HepG2 (cell line): ENCODE data around the gene KCNG4. TPM values are rescaled to one million over a fixed set of nuclear protein-coding genes. Genes with fewer than 3 reads are reported as not detected.

Experiments used
- ATAC-seq: fragments of 200-7000 bp; cut with Tn5 transposase; 3 replicates; pipeline ENCODE4 v1.9.1; 2020; ENCODE audit warnings: mild to moderate bottlenecking, moderate library complexity
- BruUV-seq: library from RNA; stranded (reverse); fragments of 400-500 nt; replicated peaks from 2 replicates; lab custom pipeline; 2021; lab: Mats Ljungman, UMichigan
- CTCF ChIA-PET: fragments of 300-600 bp; formaldehyde crosslinking; extraction: SDS; loops from one replicate; lab custom pipeline; 2021; ENCODE audit warnings: low total read pairs, inconsistent platforms, low intra/inter-chr PET ratio; lab: Yijun Ruan, JAX
- POLR2A ChIA-PET: fragments of 350-600 bp; sonication (Branson Sonifier 250); formaldehyde crosslinking; loops from one replicate; lab custom pipeline; 2020; ENCODE audit warnings: antibody characterized with exemption, inconsistent platforms; lab: Yijun Ruan, JAX
- DNase-seq: peaks from one replicate; pipeline ENCODE4 v3.0.0-alpha.2; 2015; ENCODE audit warnings: low spot score
- FAIRE-seq: peaks from 3 replicates; lab custom pipeline; 2011; peaks lifted over from hg19 to GRCh38; lab: Jason Lieb, UNC
- H2AFZ ChIP-seq: one replicate; pipeline ENCODE4 v1.6.1; 2011; ENCODE audit warnings: low read length, inconsistent platforms
- H3K27ac ChIP-seq: fragments of 300-600 bp; 3 replicates; pipeline ENCODE4 v1.8.0; 2011; ENCODE audit warnings: mixed run types, mild to moderate bottlenecking, mixed read lengths, low read length, inconsistent platforms; ENCODE audit not compliant: insufficient read depth; ENCODE audit errors: extremely low read length
- H3K27me3 ChIP-seq, 2 experiments: fragments of 200-600 bp in 1 of 2; 2 replicates in 1 of 2; 3 replicates in 1 of 2; pipeline versions ENCODE4 v1.6.0 to v1.8.0; 2011; ENCODE audit warnings: low read length in 2 of 2, mild to moderate bottlenecking in 2 of 2, moderate library complexity in 2 of 2, inconsistent platforms in 1 of 2; ENCODE audit not compliant: insufficient read depth in 2 of 2, control insufficient read depth in 1 of 2
- H3K36me3 ChIP-seq, 2 experiments: fragments of 200-600 bp in 1 of 2; replicated peaks in 1 of 2; 2 replicates in 1 of 2; 3 replicates in 1 of 2; pipeline versions ENCODE4 v1.5.1 to v1.8.0; 2011; ENCODE audit warnings: low read length in 2 of 2, inconsistent platforms in 1 of 2; ENCODE audit not compliant: insufficient read depth in 2 of 2, control insufficient read depth in 1 of 2
- H3K4me1 ChIP-seq: 2 replicates; pipeline ENCODE4 v1.5.1; 2012; ENCODE audit warnings: low read length, inconsistent platforms; ENCODE audit not compliant: insufficient read depth
- H3K4me2 ChIP-seq: 2 replicates; pipeline ENCODE4 v1.6.0; 2011; ENCODE audit warnings: low read depth, low read length, inconsistent platforms
- H3K4me3 ChIP-seq, 3 experiments: fragments of 200-600 bp in 1 of 3; sonication (generic), shearing (Covaris generic) in 1 of 3; replicated peaks in 1 of 3; 2 replicates each; pipeline ENCODE4 v1.5.1; 2011 to 2016; ENCODE audit warnings: low read length in 3 of 3, inconsistent platforms in 2 of 3, low read depth in 2 of 3, mild to moderate bottlenecking in 2 of 3, control low read depth in 1 of 3, mixed read lengths in 1 of 3; ENCODE audit not compliant: insufficient read depth in 1 of 3
- H3K79me2 ChIP-seq: one replicate; pipeline ENCODE4 v1.6.1; 2011; ENCODE audit warnings: low read length, inconsistent platforms; ENCODE audit not compliant: insufficient read depth
- H3K9ac ChIP-seq: 2 replicates; pipeline ENCODE4 v1.6.0; 2011; ENCODE audit warnings: mild to moderate bottlenecking, low read depth, low read length, inconsistent platforms; ENCODE audit not compliant: insufficient read depth
- H3K9me3 ChIP-seq: 2 replicates; pipeline ENCODE4 v1.5.1; 2012; ENCODE audit warnings: mild to moderate bottlenecking, low read length
- H4K20me1 ChIP-seq: 2 replicates; pipeline ENCODE4 v1.6.0; 2011; ENCODE audit warnings: inconsistent platforms, mild to moderate bottlenecking, low read length, moderate library complexity; ENCODE audit not compliant: insufficient read depth
- HES4 ChIP-seq: sonication (generic); formaldehyde crosslinking; IDR thresholded peaks from 2 replicates; pipeline ENCODE4 v1.9.0; 2021; ENCODE audit warnings: mild to moderate bottlenecking, missing genetic modification reagents, borderline replicate concordance
- HNRNPK ChIP-seq: fragments of 200-400 bp; formaldehyde crosslinking; IDR thresholded peaks from 2 replicates; pipeline ENCODE4 v1.6.1; 2018; ENCODE audit warnings: low read length, low read depth, moderate library complexity, mild to moderate bottlenecking; ENCODE audit not compliant: poor library complexity, severe bottlenecking
- IRF9 ChIP-seq: sonication (generic); formaldehyde crosslinking; IDR thresholded peaks from 2 replicates; pipeline ENCODE4 v1.8.0; 2022; ENCODE audit warnings: missing genetic modification reagents, mild to moderate bottlenecking, borderline replicate concordance
- MTF2 ChIP-seq: sonication (generic); formaldehyde crosslinking; IDR thresholded peaks from 2 replicates; pipeline ENCODE4 v1.5.0; 2020; ENCODE audit warnings: missing genetic modification reagents, borderline replicate concordance
- PCBP2 ChIP-seq: fragments of 200-400 bp; formaldehyde crosslinking; optimal IDR thresholded peaks from 2 replicates; pipeline ENCODE3; 2018; ENCODE audit warnings: low read length, low read depth; ENCODE audit not compliant: poor library complexity, severe bottlenecking
- REXO4 ChIP-seq: sonication (generic); formaldehyde crosslinking; IDR thresholded peaks from 2 replicates; pipeline ENCODE4 v1.8.0; 2022; ENCODE audit warnings: missing genetic modification reagents, mild to moderate bottlenecking, borderline replicate concordance
- SATB2 ChIP-seq: sonication (generic); formaldehyde crosslinking; IDR thresholded peaks from 2 replicates; pipeline ENCODE4 v1.5.0; 2020; ENCODE audit warnings: missing genetic modification reagents
- TAF1 ChIP-seq: sonication (generic); formaldehyde crosslinking; IDR thresholded peaks from 2 replicates; pipeline ENCODE4 v1.4.0; 2020; ENCODE audit warnings: missing genetic modification reagents
- TFE3 ChIP-seq: IDR thresholded peaks from 2 replicates; pipeline ENCODE4 v1.6.1; 2016
- ZFP41 ChIP-seq: sonication (generic); formaldehyde crosslinking; IDR thresholded peaks from 2 replicates; pipeline ENCODE4 v1.4.0; 2020; ENCODE audit warnings: mild to moderate bottlenecking, missing genetic modification reagents, borderline replicate concordance
- ZNF224 ChIP-seq: sonication (generic); formaldehyde crosslinking; IDR thresholded peaks from 2 replicates; pipeline ENCODE4 v1.5.0; 2020; ENCODE audit warnings: mild to moderate bottlenecking, missing genetic modification reagents
- ZNF513 ChIP-seq: sonication (generic); formaldehyde crosslinking; conservative IDR thresholded peaks from 2 replicates; pipeline ENCODE4 v1.5.0; 2020; ENCODE audit warnings: missing genetic modification reagents
- ZNF576 ChIP-seq: sonication (generic); formaldehyde crosslinking; IDR thresholded peaks from 2 replicates; pipeline ENCODE4 v1.4.0; 2020; ENCODE audit warnings: mild to moderate bottlenecking, missing genetic modification reagents
- ZNF83 ChIP-seq: sonication (generic); formaldehyde crosslinking; IDR thresholded peaks from 2 replicates; pipeline ENCODE4 v1.4.0; 2020; ENCODE audit warnings: missing genetic modification reagents, mild to moderate bottlenecking, borderline replicate concordance
- WGBS: methylation state at CpG from one replicate; pipeline ENCODE4 v1.1.6; 2017; ENCODE audit warnings: low lambda C conversion rate; 5-methylcytosine and 5-hydroxymethylcytosine counted together
- in situ Hi-C: cut with HindIII; loops from 2 replicates; pipeline ENCODE4 v1.10.0; 2017; ENCODE audit warnings: low pct_unique_long_range_greater_than_20kb; ENCODE audit not compliant: extremely low pct_ligation_motif_present
- intact Hi-C: fragments of 100-400 bp; cut with micrococcal nuclease; formaldehyde crosslinking; loops from one replicate; pipeline ENCODE4 v1.10.0; 2022; ENCODE audit not compliant: unreplicated experiment
- polyA plus RNA-seq, 8 experiments: library from polyadenylated mRNA; depleted of rRNA in 3 of 8; stranded (reverse) in 7 of 8; unstranded in 1 of 8; fragments of >200 nt; fragmentation: Illumina TruSeq in 4 of 8; extraction: Trizol in 4 of 8; gene quantifications; 2 replicates each; pipeline versions ENCODE4 v1.2.1 to v1.2.3, GENCODE V29; 2011 to 2016; ENCODE audit warnings: low read depth in 4 of 8, missing spikeins in 1 of 8, mixed read lengths in 1 of 8; ENCODE audit not compliant: insufficient read depth in 1 of 8
- total RNA-seq, 5 experiments: library from RNA; depleted of rRNA; stranded (reverse); fragments of >200 nt; fragmentation: Illumina TruSeq; extraction: Trizol; gene quantifications; 2 replicates each; pipeline ENCODE4 v1.2.3, GENCODE V29; 2016; ENCODE audit warnings: low read depth in 1 of 5

The KCNG4 gene
- total and polyA plus RNA-seq, 2 of the 13 experiments (the other 11 are each of a cell fraction or from before 2014, with no cell fraction given) = not detected

- intact Hi-C loops = no loop called here
- in situ Hi-C loops = no loop called here
- no peaks in the 10 kb centered on the region for H3K9me3 ChIP-seq
- DNase-seq (no peak), FAIRE-seq (no peak), ATAC-seq (no peak)
- no peak overlapping the region for H3K27ac ChIP-seq
- H3K27me3 ChIP-seq = peaks cover 4 to 59% of the 10 kb centered on the region in 2 experiments; a peak in 4 of 5 replicates
- H3K4me3 ChIP-seq = no peak overlapping the region
- 4% methylated on average over 7 of the region's 8 CpGs for whole genome bisulfite sequencing
- H3K9ac ChIP-seq = no peak overlapping the region
- ChIA-PET CTCF (no interaction called here), POLR2A (no interaction called here)
- BruUV-seq = no TSS peak
- peaks cover 5% of the 10 kb centered on the region; the same call in 1 of the 2 replicates for H3K4me1 ChIP-seq
- H4K20me1 ChIP-seq = no peaks in the 10 kb centered on the region
- no peaks in the 10 kb centered on the region for H3K36me3 ChIP-seq
- H3K4me2 ChIP-seq = no peak overlapping the region
- H3K79me2 ChIP-seq = no peaks in the 10 kb centered on the region
- H2AFZ ChIP-seq = no peak overlapping the region
- TF ChIP-seq HNRNPK (no peak), ZFP41 (CRISPR knock-in tag) (no peak), SATB2 (no peak), MTF2 (CRISPR knock-in tag) (no peak)
These were observed 13.8 kb downstream of the KCNG4 start for GRCh38 chr16:84226026-84226425.

- intact Hi-C loops = no loop called here
These were observed 14.2 kb downstream of the KCNG4 start for GRCh38 chr16:84225571-84225970.

More at GRCh38 chr16:84225571-84225970, 14.2 kb downstream of the KCNG4 start:
- H3K4me1 ChIP-seq = peaks cover 5% of the 10 kb centered on the region; the same call in 1 of the 2 replicates
- H3K27me3 ChIP-seq = peaks cover 4 to 57% of the 10 kb centered on the region in 2 experiments; a peak in 4 of 5 replicates
- no peak for ATAC-seq
- CTCF ChIA-PET = no interaction called here
- no peaks in the 10 kb centered on the region for H4K20me1 ChIP-seq
- no peak for FAIRE-seq
- WGBS = 34% methylated on average over 7 of the region's 7 CpGs
- H3K4me2 ChIP-seq = no peak overlapping the region
- no peak for DNase-seq
- H3K79me2 ChIP-seq = no peaks in the 10 kb centered on the region
- no TSS peak for BruUV-seq
- H3K4me3 ChIP-seq = no peak overlapping the region
- POLR2A ChIA-PET = no interaction called here
- H2AFZ ChIP-seq = no peak overlapping the region
- H3K27ac ChIP-seq = no peak overlapping the region
- no peaks in the 10 kb centered on the region for H3K36me3 ChIP-seq
- TF ChIP-seq ZNF513 (no peak), ZNF224 (CRISPR knock-in tag) (no peak), TAF1 (CRISPR knock-in tag) (no peak), REXO4 (no peak), TFE3 (CRISPR knock-in tag) (no peak), PCBP2 (no peak), IRF9 (no peak), ZNF83 (no peak), ZNF576 (CRISPR knock-in tag) (no peak), HES4 (CRISPR knock-in tag) (no peak)
- in situ Hi-C loops = no loop called here
- H3K9ac ChIP-seq = no peak overlapping the region
- no peaks in the 10 kb centered on the region for H3K9me3 ChIP-seq
